ENCODE results near the gene MGLL.

The MGLL gene

DNA sequence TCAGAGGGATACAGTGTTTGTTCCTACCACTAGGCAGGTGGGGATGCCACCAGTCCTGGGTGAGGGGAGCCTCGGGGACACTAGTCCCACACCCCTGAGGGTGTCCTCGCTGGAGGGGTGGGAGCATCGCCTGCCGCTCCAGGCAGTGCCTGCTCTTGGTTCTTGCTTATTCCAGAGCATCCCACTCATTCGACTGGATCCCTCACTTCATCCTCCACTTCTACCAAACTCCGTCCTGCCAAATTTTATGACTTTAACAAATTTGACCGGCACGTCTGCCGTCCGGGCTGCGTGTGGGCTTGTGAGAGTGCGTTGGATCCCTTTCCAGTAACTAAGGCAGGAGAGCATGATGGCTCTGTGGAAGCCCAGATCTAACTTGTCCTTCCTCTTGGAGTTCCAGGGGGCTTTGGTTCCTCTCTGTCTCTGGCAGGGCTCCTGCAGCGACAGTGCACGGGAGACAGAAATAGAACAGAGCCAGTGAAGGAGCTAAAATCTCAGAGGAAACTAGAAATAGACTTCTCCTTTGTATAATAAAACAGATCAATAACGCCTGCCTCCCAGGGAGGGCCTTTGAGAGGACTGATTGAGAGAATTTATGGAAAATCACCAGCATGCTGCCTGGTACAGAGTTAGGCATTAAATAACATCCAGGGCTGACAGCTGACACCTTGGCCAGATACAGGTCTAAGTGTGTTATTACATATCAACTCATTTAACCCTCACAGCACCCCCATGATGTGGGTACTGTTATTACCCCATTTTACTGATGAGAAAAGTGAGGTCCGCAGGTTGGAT is 34.5 kb downstream of the MGLL start:
- Histone ChIP-seq H3K9me2 (replicated peaks; ENCODE audit: insufficient read depth, low read length) (no peaks in the 10 kb centered on the region), H3F3A (ENCODE audit: insufficient read depth) (no peaks in the 10 kb centered on the region), H3K4me2 (ENCODE audit: low read depth, low read length, poor library complexity, severe bottlenecking) (no peak overlapping the region), H3K4me3 (ENCODE audit: insufficient read depth, low read length, poor library complexity, severe bottlenecking) (no peak overlapping the region), H3K36me3 (ENCODE audit: low read length) (no peaks in the 10 kb centered on the region), H2AFZ (ENCODE audit: low read depth, low read length, severe bottlenecking) (no peak overlapping the region), H3K9ac (ENCODE audit: low read length) (no peak overlapping the region), H3K27me3 (ENCODE audit: low read length) (no peaks in the 10 kb centered on the region), H3K79me2 (ENCODE audit: insufficient read depth, low read length) (no peaks in the 10 kb centered on the region), H3K27ac (ENCODE audit: low read depth, low read length) (no peak overlapping the region), H3K9me3 (ENCODE audit: insufficient read depth, low read length) (no peaks in the 10 kb centered on the region), H4K20me1 (ENCODE audit: low read depth, low read length) (no peaks in the 10 kb centered on the region)
- no peak for TF ChIP-seq EZH2phosphoT487 (conservative IDR thresholded peaks at IDR 0.05; ENCODE audit: low read length)
- TF ChIP-seq, protein P1, sequence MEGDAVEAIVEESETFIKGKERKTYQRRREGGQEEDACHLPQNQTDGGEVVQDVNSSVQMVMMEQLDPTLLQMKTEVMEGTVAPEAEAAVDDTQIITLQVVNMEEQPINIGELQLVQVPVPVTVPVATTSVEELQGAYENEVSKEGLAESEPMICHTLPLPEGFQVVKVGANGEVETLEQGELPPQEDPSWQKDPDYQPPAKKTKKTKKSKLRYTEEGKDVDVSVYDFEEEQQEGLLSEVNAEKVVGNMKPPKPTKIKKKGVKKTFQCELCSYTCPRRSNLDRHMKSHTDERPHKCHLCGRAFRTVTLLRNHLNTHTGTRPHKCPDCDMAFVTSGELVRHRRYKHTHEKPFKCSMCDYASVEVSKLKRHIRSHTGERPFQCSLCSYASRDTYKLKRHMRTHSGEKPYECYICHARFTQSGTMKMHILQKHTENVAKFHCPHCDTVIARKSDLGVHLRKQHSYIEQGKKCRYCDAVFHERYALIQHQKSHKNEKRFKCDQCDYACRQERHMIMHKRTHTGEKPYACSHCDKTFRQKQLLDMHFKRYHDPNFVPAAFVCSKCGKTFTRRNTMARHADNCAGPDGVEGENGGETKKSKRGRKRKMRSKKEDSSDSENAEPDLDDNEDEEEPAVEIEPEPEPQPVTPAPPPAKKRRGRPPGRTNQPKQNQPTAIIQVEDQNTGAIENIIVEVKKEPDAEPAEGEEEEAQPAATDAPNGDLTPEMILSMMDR (IDR thresholded peaks at IDR 0.05; ENCODE audit: insufficient read depth, low read length, poor library complexity, severe bottlenecking) = no peak

DNA sequence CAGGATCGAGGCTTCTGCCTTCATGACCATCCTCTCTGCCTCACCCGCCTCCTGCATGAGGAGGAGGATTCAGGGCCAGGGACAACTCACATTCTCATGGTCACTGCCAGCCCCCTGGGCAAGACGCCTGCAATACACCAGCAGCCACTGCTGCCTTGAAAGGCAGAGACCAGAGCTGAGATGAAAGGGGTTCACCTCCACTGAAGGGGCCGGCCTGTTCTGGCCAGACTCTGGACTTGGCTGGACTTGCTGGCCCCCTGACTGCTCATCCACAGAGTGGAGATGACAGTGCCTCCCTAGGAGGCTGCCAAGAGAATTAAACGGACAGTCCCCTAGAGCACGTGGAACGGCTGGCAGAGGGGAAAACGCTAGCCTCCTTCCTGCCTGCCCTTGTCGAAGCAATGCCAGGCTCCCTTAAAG is 35.2 kb downstream of the MGLL start:
- Histone ChIP-seq H3K9me2 (replicated peaks; ENCODE audit: insufficient read depth, low read length) (no peaks in the 10 kb centered on the region), H3K9ac (ENCODE audit: low read length) (no peak overlapping the region), H3K4me2 (ENCODE audit: low read depth, low read length, poor library complexity, severe bottlenecking) (no peak overlapping the region), H2AFZ (ENCODE audit: low read depth, low read length, severe bottlenecking) (no peak overlapping the region), H4K20me1 (ENCODE audit: low read depth, low read length) (no peaks in the 10 kb centered on the region), H3F3A (ENCODE audit: insufficient read depth) (no peaks in the 10 kb centered on the region), H3K4me3 (ENCODE audit: insufficient read depth, low read length, poor library complexity, severe bottlenecking) (no peak overlapping the region), H3K79me2 (ENCODE audit: insufficient read depth, low read length) (no peaks in the 10 kb centered on the region), H3K27me3 (ENCODE audit: low read length) (no peaks in the 10 kb centered on the region), H3K36me3 (ENCODE audit: low read length) (no peaks in the 10 kb centered on the region), H3K27ac (ENCODE audit: low read depth, low read length) (no peak overlapping the region), H3K9me3 (ENCODE audit: insufficient read depth, low read length) (no peaks in the 10 kb centered on the region)
- TF ChIP-seq, protein P1 (IDR thresholded peaks at IDR 0.05; ENCODE audit: insufficient read depth, low read length, poor library complexity, severe bottlenecking) = no peak
- TF ChIP-seq EZH2phosphoT487 (conservative IDR thresholded peaks at IDR 0.05; ENCODE audit: low read length) = no peak

DNA sequence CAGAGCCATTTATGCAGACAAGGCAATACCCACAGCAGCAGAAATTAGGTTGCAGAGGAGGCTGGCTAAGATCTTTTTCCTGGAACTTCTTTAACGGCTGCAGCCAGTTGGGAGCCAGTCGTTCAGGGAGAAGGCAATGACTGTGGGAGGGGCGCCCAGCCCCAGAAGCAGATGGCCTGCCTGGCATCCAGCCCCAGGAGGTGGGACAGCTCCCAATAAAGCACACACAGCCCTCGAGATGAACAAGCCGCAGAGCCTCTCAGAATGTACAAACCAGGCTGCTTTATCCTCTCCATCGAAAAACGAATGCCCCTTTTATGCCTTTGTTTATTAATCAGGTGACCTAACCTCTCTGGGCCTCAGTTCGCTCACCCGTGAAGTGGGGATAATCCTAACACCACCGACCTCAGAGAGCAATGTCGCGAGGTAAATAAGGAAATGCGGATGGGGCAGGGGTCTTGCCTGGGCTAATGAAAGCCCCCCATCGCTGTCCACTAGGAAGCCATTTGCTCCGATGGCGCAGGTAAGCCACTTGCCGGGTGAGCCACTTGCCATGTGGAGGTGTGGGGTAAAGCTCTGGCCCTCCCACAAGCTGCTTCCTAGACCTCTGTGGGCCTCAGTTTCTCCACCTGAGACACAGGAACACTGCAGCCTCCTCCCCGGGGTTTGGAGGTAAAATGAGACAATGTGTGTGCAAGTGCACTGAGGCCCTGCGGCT is 35.8 kb downstream of the MGLL start:
- Histone ChIP-seq H3K27ac (ENCODE audit: low read depth, low read length) (no peak overlapping the region), H3K36me3 (ENCODE audit: low read length) (no peaks in the 10 kb centered on the region), H3F3A (ENCODE audit: insufficient read depth) (no peaks in the 10 kb centered on the region), H3K4me3 (ENCODE audit: insufficient read depth, low read length, poor library complexity, severe bottlenecking) (no peak overlapping the region), H3K9me2 (replicated peaks; ENCODE audit: insufficient read depth, low read length) (no peaks in the 10 kb centered on the region), H3K4me2 (ENCODE audit: low read depth, low read length, poor library complexity, severe bottlenecking) (no peak overlapping the region), H3K9me3 (ENCODE audit: insufficient read depth, low read length) (no peaks in the 10 kb centered on the region), H3K79me2 (ENCODE audit: insufficient read depth, low read length) (no peaks in the 10 kb centered on the region), H3K9ac (ENCODE audit: low read length) (no peak overlapping the region), H3K27me3 (ENCODE audit: low read length) (no peaks in the 10 kb centered on the region), H2AFZ (ENCODE audit: low read depth, low read length, severe bottlenecking) (no peak overlapping the region), H4K20me1 (ENCODE audit: low read depth, low read length) (no peaks in the 10 kb centered on the region)
- TF ChIP-seq, protein P1 (IDR thresholded peaks at IDR 0.05; ENCODE audit: insufficient read depth, low read length, poor library complexity, severe bottlenecking) = no peak
- TF ChIP-seq EZH2phosphoT487 (conservative IDR thresholded peaks at IDR 0.05; ENCODE audit: low read length) = no peak
